HFFc6 (cell line): ENCODE measurements around the gene CHD3. TPM values are rescaled to one million over a fixed set of nuclear protein-coding genes. Genes with fewer than 3 reads are reported as not detected.
"Not testable (repeated sequence)": the region's sequence is repeated elsewhere in the genome, so short reads cannot be mapped to it uniquely, and the experiment has no call there.

Experiments
- DNase-seq: peaks from one replicate; pipeline ENCODE4 v3.0.0-alpha.2; 2018
- H3K27ac Mint-ChIP-seq: 2 replicates; pipeline ENCODE4 v1.8.0; 2020; ENCODE audit warnings: mild to moderate bottlenecking, mixed read lengths
- H3K27me3 Mint-ChIP-seq: 2 replicates; pipeline ENCODE4 v1.8.0; 2021; ENCODE audit warnings: mild to moderate bottlenecking, moderate library complexity, mixed read lengths; ENCODE audit not compliant: insufficient read depth
- H3K36me3 Mint-ChIP-seq: 2 replicates; pipeline ENCODE4 v1.8.0; 2021; ENCODE audit warnings: low read depth, mixed read lengths
- H3K4me1 Mint-ChIP-seq: 2 replicates; pipeline ENCODE4 v1.8.0; 2020; ENCODE audit warnings: low read depth, mixed read lengths
- H3K4me3 Mint-ChIP-seq: 2 replicates; pipeline ENCODE4 v1.8.0; 2020; ENCODE audit warnings: mild to moderate bottlenecking, moderate library complexity, mixed read lengths
- H3K9me3 Mint-ChIP-seq: 2 replicates; pipeline ENCODE4 v1.8.0; 2020; ENCODE audit warnings: mild to moderate bottlenecking, mixed read lengths
- total RNA-seq, 6 experiments: library from RNA; stranded (reverse); fragmentation: NEBNext Ultra II Directional; extraction: Animal tissue kit (Norgen Biotek cat#: 25700); gene quantifications; 2 replicates in 1 of 6; 3 replicates in 5 of 6; pipeline ENCODE4 v1.2.3, GENCODE V29; 2021
- TF ChIP-seq, protein P1 (sequence below): fragments of 200-600 bp; sonication (generic); IDR thresholded peaks from 2 replicates; pipeline ENCODE4 v1.5.0; 2021; ENCODE audit warnings: antibody characterized with exemption, mild to moderate bottlenecking

The CHD3 gene
- total RNA-seq, 6 experiments from 2014 or later, result 83.3 to 112 (median 110) TPM

DNA sequence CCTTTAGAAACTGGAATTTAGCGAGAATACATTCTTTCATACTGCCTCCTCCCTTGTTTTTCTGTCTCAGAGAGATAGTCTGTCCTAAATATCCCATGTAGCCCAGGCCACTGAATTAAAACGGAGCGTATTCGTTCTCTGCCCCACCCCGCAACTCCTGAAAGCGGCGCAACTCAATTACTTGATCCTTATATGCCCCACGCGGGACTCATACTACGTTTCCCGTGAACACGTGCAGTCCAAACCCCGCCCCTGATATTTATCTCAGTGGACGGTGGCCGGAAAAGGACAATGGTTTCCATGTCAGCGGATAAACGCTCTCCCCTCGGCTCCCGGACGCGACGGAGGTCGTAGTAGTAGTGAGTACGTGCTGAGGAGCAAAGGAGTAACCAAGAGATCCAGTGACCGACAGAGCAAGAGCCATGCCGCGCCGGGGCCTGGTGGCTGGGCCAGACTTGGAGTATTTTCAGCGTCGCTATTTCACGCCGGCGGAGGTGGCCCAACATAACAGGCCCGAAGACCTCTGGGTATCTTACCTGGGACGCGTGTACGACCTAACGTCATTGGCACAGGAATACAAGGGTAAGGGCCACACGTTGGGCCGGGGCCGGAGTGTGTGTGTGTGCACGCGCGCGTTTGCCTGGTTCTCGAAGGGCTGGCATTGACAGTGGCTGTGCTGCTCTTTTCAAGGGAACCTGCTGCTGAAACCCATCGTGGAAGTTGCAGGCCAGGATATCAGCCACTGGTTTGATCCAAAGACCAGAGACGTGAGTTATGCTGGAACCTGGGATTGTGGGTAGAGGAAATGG is 30.7 kb upstream of the CHD3 start, which contains the start of gene CYB5D1:
CYB5D1 (plus strand) TSS at position 291 of the 809 bp plus-strand sequence; CDS start at position 423, 132 bp downstream.
- peaks cover 5% of the 10 kb centered on the region for H3K27me3 Mint-ChIP-seq
- H3K36me3 Mint-ChIP-seq, result peaks cover 5% of the 10 kb centered on the region; the same call in 1 of the 2 replicates
- peaks cover 4% of the 10 kb centered on the region; the same call in 1 of the 2 replicates for H3K4me1 Mint-ChIP-seq
- peak; percentile 92 for DNase-seq
- no peak within 1 kb of the TSS for H3K4me3 Mint-ChIP-seq
- no peak within 1 kb of the TSS for H3K27ac Mint-ChIP-seq
- H3K9me3 Mint-ChIP-seq, result no peaks in the 10 kb centered on the region
- TF ChIP-seq, protein P1, sequence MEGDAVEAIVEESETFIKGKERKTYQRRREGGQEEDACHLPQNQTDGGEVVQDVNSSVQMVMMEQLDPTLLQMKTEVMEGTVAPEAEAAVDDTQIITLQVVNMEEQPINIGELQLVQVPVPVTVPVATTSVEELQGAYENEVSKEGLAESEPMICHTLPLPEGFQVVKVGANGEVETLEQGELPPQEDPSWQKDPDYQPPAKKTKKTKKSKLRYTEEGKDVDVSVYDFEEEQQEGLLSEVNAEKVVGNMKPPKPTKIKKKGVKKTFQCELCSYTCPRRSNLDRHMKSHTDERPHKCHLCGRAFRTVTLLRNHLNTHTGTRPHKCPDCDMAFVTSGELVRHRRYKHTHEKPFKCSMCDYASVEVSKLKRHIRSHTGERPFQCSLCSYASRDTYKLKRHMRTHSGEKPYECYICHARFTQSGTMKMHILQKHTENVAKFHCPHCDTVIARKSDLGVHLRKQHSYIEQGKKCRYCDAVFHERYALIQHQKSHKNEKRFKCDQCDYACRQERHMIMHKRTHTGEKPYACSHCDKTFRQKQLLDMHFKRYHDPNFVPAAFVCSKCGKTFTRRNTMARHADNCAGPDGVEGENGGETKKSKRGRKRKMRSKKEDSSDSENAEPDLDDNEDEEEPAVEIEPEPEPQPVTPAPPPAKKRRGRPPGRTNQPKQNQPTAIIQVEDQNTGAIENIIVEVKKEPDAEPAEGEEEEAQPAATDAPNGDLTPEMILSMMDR, result no peak

DNA sequence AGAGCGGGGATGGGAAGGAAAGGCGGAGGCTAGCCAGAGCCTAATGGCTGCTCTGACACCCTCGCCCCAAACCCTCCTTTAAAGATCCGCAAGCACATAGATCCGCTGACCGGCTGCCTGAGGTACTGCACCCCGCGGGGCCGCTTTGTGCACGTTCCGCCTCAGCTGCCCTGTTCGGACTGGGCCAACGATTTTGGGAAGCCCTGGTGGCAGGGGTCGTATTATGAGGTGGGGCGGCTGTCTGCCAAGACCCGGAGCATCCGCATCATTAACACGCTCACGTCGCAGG is 30.1 kb upstream of the CHD3 start:
- peak; percentile 66 for DNase-seq
- no peaks in the 10 kb centered on the region for H3K9me3 Mint-ChIP-seq
- H3K4me1 Mint-ChIP-seq, result peaks cover 5% of the 10 kb centered on the region; the same call in 1 of the 2 replicates
- H3K27me3 Mint-ChIP-seq, result peaks cover 5% of the 10 kb centered on the region
- H3K27ac Mint-ChIP-seq, result no peak overlapping the region
- no peak overlapping the region for H3K4me3 Mint-ChIP-seq
- TF ChIP-seq, protein P1, result peak; percentile 73
- H3K36me3 Mint-ChIP-seq, result peaks cover 5% of the 10 kb centered on the region; the same call in 1 of the 2 replicates

DNA sequence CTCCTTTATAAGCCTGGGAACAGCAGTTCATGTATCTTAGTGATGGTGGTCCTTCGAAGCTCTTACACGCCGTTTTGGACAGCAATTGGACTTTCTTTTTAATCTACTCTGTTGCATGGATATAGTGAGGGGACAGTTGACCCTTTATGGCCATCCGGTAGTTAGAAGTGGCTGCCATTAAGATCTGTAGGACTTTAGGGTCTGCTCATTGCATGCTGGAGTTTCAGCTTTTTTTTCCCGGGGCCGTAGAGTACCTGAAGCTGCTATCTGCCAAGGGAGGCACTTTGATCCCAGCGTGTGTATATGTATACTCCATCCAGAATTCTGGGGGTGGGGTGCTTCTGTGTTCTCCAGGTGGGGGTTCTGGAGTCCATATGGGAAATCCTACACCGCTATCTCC is 29.6 kb upstream of the CHD3 start:
- Mint-ChIP-seq H3K4me3 (no peak overlapping the region), H3K27ac (no peak overlapping the region), H3K9me3 (no peaks in the 10 kb centered on the region), H3K4me1 (peaks cover 5% of the 10 kb centered on the region; the same call in 1 of the 2 replicates), H3K27me3 (peaks cover 5% of the 10 kb centered on the region), H3K36me3 (peaks cover 5% of the 10 kb centered on the region; the same call in 1 of the 2 replicates)
- no peak for DNase-seq
- TF ChIP-seq, protein P1, result no peak

DNA sequence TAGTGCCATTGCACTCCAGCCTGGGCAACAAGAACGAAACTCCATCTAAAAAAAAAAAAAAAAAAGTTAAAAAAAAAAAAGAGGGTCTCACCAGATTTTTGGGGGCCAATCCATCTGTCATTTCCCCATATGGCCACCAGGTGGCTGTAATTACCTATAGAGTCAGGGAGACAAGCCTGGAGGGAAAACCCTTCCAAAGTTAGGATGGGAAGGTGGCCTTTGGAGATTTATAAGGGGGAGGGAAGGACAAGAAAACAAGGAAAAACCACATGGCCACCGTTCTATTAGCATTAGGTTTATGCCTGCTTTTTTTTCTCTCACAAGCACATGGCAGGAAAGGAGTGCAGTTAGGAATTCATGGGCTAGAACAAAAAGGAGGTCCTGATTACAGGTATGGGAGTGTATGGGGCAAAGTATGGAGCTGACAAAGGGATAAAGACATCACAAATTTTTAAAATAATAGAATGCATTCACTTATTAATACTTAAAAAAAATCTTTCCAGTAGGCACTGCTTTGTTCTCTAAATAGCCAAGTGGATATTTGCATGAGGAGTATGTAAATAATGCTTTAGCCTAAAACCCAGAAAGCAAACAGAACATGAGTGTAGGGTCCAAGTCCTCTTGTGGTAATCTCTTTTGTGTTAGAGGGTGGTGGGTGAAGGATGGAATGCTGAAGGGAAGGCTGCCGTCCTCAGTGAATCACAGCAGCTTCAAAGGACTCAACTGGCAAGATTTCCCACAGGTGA is 25.7 kb upstream of the CHD3 start:
- H3K9me3 Mint-ChIP-seq, result no peaks in the 10 kb centered on the region
- H3K4me1 Mint-ChIP-seq, result peaks cover 5% of the 10 kb centered on the region; the same call in 1 of the 2 replicates
- no peak overlapping the region for H3K4me3 Mint-ChIP-seq
- H3K36me3 Mint-ChIP-seq, result peaks cover 10% of the 10 kb centered on the region; the same call in 1 of the 2 replicates
- TF ChIP-seq, protein P1, result peak; percentile 91
- H3K27ac Mint-ChIP-seq, result no peak overlapping the region
- H3K27me3 Mint-ChIP-seq, result peaks cover 5% of the 10 kb centered on the region
- DNase-seq, result no peak

DNA sequence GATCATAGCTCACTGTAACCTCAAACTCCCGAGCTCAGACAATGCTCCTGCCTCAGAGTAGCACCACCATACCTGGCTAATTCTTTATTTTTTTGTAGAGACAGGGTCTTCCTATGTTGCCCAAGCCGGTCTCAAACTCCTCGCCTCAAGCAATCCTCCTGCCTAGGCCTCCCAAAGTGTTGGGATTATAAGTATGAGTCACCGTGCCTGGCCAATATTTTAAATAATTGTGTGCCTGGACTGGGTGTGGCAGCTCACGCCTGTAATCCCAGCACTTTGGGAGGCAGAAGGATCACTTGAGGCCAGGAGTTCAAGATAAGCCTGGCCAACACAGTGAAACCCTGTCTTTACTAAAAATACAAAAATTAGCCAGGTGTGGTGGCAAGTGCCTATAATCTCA is 24.2 kb upstream of the CHD3 start:
- DNase-seq, H3K4me1 Mint-ChIP-seq, H3K4me3 Mint-ChIP-seq, H3K27me3 Mint-ChIP-seq, H3K9me3 Mint-ChIP-seq, H3K27ac Mint-ChIP-seq: not testable (repeated sequence)
- peaks cover 10% of the 10 kb centered on the region; the same call in 1 of the 2 replicates for H3K36me3 Mint-ChIP-seq
